Measurements from ENCODE around the gene HIP1R.

GRCh38 chr12:122862872-122863701 is 27.8 kb downstream of the HIP1R start:
- TF ChIP-seq CTCF (IDR thresholded peaks at IDR 0.05; ENCODE audit: low read depth, low read length) = no peak
- TF ChIP-seq POLR2A (IDR thresholded peaks at IDR 0.05; ENCODE audit: extremely low read depth, insufficient read length) = no peak
- no peak for TF ChIP-seq MYC (IDR thresholded peaks at IDR 0.05; ENCODE audit: low read depth, low read length)
- no peak for TF ChIP-seq MAX (IDR thresholded peaks at IDR 0.05; ENCODE audit: low read depth, low read length)
